NCI-H510A (cell line): ENCODE data around the gene PARD3B.
A peak's percentile ranks its signal among the peaks of the same experiment; 100 is the strongest.

Experiments
- DNase-seq: peaks from one replicate; lab custom pipeline; 2025; lab: John Stamatoyannopoulos, UW

The PARD3B gene

GRCh38 chr2:205564346-205565141 is 1019.3 kb downstream of the PARD3B start:
- DNase-seq, result no peak

GRCh38 chr2:205565142-205565522 is 1019.9 kb downstream of the PARD3B start:
- DNase-seq, result no peak

GRCh38 chr2:205566606-205567168 is 1021.4 kb downstream of the PARD3B start:
- DNase-seq, result no peak

- no peak for DNase-seq
Observed at GRCh38 chr2:205568620-205569019, 1023.3 kb downstream of the PARD3B start.

- DNase-seq, result no peak
Observed at GRCh38 chr2:205570648-205571047, 1025.4 kb downstream of the PARD3B start.

- no peak for DNase-seq
Observed at GRCh38 chr2:205571360-205571959, 1026.2 kb downstream of the PARD3B start.

- no peak for DNase-seq
Observed at GRCh38 chr2:205574001-205574400, 1028.7 kb downstream of the PARD3B start.

- no peak for DNase-seq
Observed at GRCh38 chr2:205579335-205579734, 1034.1 kb downstream of the PARD3B start.

- DNase-seq, result no peak
Observed at GRCh38 chr2:205580212-205580987, 1035.1 kb downstream of the PARD3B start.

GRCh38 chr2:205582366-205582765 is 1037.1 kb downstream of the PARD3B start:
- DNase-seq, result no peak

- peak; percentile 68 for DNase-seq
Observed at GRCh38 chr2:205585449-205586383, 1040.4 kb downstream of the PARD3B start.

GRCh38 chr2:205586626-205587025 is 1041.4 kb downstream of the PARD3B start:
- DNase-seq, result no peak

GRCh38 chr2:205589479-205589878 is 1044.2 kb downstream of the PARD3B start:
- DNase-seq, result no peak

- no peak for DNase-seq
Observed at GRCh38 chr2:205590759-205591158, 1045.5 kb downstream of the PARD3B start.

- no peak for DNase-seq
Observed at GRCh38 chr2:205593891-205594290, 1048.6 kb downstream of the PARD3B start.

- DNase-seq, result no peak
Observed at GRCh38 chr2:205596581-205596980, 1051.3 kb downstream of the PARD3B start.

- no peak for DNase-seq
Observed at GRCh38 chr2:205605638-205606304, 1060.5 kb downstream of the PARD3B start.

GRCh38 chr2:205607146-205607545 is 1061.9 kb downstream of the PARD3B start:
- DNase-seq, result no peak

GRCh38 chr2:205609113-205609512 is 1063.8 kb downstream of the PARD3B start:
- DNase-seq, result no peak

GRCh38 chr2:205610437-205610836 is 1065.2 kb downstream of the PARD3B start:
- DNase-seq, result no peak

GRCh38 chr2:205612636-205613035 is 1067.4 kb downstream of the PARD3B start:
- no peak for DNase-seq
